A549 (cell line): Measurements from ENCODE around the gene ABCA2.

Experiments used
- BHLHE40 ChIP-seq: IDR thresholded peaks from 2 replicates; pipeline ENCODE4 v1.6.1; 2012; ENCODE audit warnings: low read depth, low read length, inconsistent platforms
- HOXA7 ChIP-seq: fragments of 250-450 bp; sonication (Bioruptor Pico); IDR thresholded peaks from 2 replicates; pipeline ENCODE4 v1.5.0; 2020; ENCODE audit warnings: mild to moderate bottlenecking, moderate library complexity
- MYC ChIP-seq: IDR thresholded peaks from 2 replicates; pipeline ENCODE4 v1.6.1; 2012; ENCODE audit warnings: mild to moderate bottlenecking, inconsistent platforms, low read length, improper control_type of control experiment, borderline replicate concordance
- POLR2A ChIP-seq: IDR thresholded peaks from 2 replicates; pipeline ENCODE4 v1.6.1; 2012; ENCODE audit warnings: mild to moderate bottlenecking, low read length
- RAD21 ChIP-seq, 2 experiments: fragments of >200 bp in 1 of 2; sonication (Bioruptor Twin) in 1 of 2; formaldehyde crosslinking in 1 of 2; IDR thresholded peaks in 1 of 2; conservative IDR thresholded peaks in 1 of 2; 2 replicates in 1 of 2; 3 replicates in 1 of 2; pipeline ENCODE4 v1.6.1; 2012 to 2018; ENCODE audit warnings: inconsistent platforms in 1 of 2
- TF ChIP-seq, protein P1 (sequence below): IDR thresholded peaks from 2 replicates; pipeline ENCODE4 v1.6.1; 2012
- TF ChIP-seq, protein P2 (sequence below): fragments of 450-650 bp; IDR thresholded peaks from 2 replicates; pipeline ENCODE4 v1.6.1; 2014; ENCODE audit warnings: antibody characterized with exemption
- TF ChIP-seq, protein P3 (sequence below): fragments of 150-350 bp; IDR thresholded peaks from 2 replicates; pipeline ENCODE4 v1.6.1; 2014; ENCODE audit warnings: low read depth, mild to moderate bottlenecking, low read length

DNA sequence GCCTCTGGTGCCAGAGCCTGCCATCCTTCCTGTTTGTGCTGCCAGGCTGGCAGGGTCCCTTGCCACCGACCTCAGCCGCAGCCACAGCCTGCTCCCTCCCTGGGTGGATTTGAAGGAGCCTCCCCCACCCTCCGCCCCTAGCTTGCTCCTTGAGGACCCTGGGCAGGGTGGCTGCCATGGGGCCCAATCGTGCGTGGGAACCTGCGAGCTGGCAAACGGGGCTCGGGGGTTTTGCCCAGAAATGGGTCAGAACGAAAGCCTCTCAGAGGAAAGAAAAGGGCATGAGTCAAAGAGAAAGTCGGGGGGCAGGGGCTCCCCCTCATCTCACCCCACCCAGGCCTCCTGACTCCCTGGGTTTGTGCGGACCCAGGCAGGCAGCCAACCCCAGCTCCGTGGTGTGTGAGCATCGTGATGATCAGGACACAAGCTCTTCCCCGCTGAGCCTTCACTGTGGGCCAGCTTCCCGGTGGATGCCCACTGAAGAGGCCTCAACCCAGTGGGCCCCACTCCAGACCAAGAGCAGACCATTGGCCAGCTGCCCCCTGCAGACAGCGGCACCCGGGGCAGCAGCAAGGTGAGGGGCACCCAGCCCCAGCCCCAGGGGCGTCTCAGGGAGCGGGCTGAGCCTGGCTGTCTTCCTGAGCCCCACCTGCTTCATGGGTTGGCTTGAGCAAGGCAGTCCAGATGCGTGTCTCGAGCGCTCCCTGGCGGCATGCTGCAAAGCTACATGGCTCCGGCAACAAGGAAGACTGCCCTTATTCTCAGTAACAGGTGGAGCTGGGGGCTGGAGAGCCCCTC, 6.9 kb upstream of the ABCA2 start:
- TF ChIP-seq BHLHE40 (no peak), POLR2A (no peak), MYC (no peak), RAD21 (conservative IDR thresholded peaks at IDR 0.05 in 1 of 2, IDR thresholded peaks at IDR 0.05 in 1 of 2) (peak; percentile 82 to 92), HOXA7 (no peak)
- TF ChIP-seq, protein P1, sequence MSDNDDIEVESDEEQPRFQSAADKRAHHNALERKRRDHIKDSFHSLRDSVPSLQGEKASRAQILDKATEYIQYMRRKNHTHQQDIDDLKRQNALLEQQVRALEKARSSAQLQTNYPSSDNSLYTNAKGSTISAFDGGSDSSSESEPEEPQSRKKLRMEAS = 0 out of 2 replicates have a peak, but pooled peaks have one; percentile 27
- TF ChIP-seq, protein P2, sequence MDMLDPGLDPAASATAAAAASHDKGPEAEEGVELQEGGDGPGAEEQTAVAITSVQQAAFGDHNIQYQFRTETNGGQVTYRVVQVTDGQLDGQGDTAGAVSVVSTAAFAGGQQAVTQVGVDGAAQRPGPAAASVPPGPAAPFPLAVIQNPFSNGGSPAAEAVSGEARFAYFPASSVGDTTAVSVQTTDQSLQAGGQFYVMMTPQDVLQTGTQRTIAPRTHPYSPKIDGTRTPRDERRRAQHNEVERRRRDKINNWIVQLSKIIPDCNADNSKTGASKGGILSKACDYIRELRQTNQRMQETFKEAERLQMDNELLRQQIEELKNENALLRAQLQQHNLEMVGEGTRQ = no peak
- TF ChIP-seq, protein P3, sequence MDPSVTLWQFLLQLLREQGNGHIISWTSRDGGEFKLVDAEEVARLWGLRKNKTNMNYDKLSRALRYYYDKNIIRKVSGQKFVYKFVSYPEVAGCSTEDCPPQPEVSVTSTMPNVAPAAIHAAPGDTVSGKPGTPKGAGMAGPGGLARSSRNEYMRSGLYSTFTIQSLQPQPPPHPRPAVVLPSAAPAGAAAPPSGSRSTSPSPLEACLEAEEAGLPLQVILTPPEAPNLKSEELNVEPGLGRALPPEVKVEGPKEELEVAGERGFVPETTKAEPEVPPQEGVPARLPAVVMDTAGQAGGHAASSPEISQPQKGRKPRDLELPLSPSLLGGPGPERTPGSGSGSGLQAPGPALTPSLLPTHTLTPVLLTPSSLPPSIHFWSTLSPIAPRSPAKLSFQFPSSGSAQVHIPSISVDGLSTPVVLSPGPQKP = no peak
